Embryonic facial prominence (tissue), 1 donor: ENCODE data around the gene PTPRT.

Source experiments
- DNase-seq: peaks from one replicate; pipeline ENCODE4 v3.0.0-alpha.2; 2016; ENCODE audit errors: extremely low spot score

The PTPRT gene

DNA sequence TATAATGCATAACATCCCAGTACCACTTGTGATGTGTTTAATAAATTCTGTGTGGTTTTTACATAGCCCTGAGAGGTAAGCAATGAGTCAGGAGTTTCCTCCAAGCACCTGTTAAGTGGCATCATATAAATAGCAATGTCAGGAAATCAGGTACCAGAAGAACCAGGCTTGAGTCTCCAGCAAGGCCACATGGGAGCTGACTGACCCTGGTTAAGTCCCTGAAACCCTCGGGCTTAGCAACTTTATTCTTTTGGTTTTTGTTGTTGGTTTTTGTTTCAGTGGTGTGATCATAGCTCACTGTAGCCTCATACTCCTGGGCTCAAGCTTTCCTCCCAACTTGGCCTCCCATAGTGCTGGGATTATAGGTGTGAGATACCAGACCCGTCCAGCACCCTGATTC is 70.0 kb downstream of the PTPRT start:
- no peak for DNase-seq

DNA sequence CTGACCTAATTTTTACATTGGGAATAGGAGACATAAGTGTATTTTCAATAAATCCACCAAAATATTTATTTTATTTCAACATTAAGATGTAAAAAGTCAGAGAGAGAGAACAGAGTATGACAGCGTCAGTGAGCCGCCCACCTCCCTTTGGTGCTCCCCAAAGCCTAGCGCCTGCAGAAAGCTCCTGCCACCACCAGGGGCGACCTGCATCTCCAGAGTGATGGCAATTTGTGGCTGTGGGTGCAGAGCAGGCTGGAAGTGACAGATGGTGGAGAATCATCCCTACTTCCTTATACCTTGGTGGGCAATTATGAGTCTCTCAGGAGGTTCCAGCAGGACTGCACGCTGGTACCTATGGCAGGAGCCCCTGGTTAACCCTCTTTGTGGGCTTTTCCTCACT is 87.3 kb downstream of the PTPRT start:
- no peak for DNase-seq

DNA sequence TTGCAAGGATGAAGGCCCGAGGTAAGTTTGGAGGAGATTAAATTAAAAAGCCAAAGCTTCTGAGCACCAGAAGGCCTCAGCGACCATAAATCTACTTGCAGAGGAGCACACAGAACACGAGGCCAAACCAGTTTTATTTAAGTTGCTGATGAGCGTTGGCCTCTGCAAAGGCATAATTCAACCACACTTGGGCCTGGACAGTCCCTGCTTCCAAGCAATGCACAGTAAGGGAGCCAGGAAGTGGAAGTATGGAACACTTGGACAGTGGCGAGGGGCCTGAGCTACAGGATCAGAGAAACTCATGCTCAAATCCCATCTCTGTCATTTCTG is 92.8 kb downstream of the PTPRT start:
- DNase-seq, result no peak

DNA sequence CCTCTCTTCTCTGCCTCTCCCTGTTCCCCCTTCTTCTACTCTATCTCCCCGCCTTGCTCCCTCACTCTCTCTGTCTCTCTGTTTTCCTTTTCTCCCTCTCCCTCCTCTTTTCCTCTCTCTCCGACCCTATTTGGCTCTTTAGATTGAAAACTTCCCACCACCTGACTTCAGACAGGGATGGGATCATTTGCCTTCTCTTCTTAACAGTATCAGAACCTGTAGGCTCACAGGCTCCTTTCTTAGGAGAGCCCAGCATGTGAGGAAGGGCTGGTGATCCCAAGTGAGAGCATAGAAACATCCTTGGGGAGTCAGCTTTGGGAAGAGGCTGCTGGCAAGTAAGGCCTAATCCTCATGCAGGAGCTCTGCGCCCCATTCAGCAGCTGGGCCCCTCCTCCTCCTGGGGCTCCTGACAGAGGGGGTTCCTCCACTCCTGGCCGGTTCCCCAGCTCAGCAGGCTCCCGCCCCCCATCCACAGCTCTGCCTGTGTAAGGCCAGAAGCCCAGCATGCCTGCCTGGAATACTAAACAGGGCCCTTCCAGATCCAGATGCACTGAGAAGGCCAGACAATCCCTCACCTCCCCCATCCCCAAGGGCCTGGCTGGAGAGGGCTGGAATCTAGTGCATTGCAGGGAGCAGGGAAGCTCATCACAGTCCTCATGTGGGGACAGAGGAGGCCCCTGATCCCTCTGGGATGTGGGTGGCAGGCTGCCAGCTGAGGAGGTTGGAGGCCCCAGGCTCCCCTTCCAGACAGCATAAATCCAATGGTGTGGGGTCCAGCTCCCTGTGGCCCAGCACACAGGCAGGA is 93.4 kb downstream of the PTPRT start:
- DNase-seq, result no peak

DNA sequence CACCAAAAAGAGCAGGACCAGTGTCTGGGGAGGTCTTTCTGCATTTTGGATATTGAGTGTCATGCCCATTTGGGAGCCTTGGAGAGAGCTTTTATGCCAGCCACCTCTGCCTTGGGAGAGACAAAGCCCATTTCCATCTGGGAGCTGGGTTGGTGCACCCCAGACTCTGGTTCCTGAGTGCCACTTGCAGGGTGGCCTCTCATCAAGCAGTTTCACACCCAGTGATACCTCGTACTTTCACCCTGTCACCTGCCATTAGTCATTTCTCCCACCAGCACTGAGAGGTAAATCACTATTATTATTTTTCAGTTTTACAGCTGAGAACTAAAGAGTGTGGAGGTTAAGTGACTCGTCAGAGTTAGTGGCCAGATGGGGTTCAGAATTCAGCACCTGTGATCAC is 94.7 kb downstream of the PTPRT start:
- DNase-seq, result no peak

DNA sequence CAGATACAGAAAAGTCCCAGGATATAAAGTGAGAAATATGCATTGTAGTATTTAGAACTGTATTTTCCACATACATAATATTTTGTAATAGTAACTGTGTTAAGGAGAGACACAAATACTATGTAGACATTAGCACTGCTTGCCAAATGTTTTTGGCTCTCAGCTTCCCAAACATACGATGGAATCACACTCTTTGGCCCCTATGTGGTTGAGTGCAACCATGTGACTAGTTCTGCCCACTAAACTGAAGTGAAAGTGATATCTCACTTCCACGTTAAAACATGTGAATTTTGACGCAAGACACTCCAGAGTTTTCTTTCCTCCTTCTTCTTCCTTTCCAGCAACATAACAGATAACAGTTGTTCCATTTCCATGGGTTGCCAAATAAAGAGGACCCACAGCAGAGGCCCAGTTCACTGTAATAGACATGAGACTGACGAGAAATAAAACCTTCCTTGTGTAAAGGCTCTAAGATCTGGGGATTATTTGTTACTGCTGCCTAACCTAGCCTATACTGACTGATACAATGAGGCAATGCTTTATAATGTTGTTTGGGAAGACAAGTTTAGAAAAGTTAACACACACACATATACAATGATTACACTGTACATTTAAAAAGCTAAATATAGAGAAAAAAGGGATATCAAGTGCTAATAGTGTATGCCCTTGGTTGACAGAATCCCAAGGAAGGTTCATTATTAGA is 97.2 kb downstream of the PTPRT start:
- no peak for DNase-seq

DNA sequence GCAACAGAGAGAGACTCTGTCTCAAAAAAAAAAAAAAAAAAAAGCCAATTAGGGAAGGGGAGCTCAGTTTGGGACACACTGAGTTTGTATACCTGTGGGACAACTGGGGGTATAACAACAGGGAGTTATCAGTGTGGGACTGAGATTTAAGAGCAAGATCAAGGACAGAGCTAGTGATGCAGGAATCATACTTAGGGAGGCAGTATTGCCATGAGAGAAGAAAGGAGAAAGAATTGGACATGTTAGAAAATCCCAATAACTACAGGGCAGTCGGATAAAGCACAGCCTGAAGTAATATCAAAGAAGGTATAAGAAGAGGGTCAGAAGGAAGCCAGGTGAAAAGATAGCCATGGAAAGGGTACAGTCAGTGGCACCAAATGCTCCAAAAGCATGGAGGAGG is 121.2 kb downstream of the PTPRT start:
- no peak for DNase-seq

DNA sequence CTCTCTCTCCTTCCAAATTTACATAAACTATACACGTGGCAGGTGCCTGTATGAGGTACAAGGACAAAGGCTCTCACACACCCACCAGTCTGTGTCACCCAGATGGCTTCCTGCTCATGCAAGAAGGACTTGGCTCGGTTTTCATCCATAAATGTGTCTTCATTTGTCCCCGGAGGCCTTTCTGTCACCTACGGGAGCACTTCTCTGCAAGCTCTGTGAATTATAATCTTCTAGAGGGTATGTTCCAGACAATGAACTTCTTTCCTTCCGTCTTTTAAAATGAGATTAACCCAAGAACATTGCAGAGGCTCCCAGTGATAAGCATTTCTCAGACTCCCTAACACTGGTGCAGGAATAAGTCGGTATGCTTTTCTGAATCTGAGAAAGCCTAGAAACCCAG is 123.6 kb downstream of the PTPRT start:
- DNase-seq, result no peak

DNA sequence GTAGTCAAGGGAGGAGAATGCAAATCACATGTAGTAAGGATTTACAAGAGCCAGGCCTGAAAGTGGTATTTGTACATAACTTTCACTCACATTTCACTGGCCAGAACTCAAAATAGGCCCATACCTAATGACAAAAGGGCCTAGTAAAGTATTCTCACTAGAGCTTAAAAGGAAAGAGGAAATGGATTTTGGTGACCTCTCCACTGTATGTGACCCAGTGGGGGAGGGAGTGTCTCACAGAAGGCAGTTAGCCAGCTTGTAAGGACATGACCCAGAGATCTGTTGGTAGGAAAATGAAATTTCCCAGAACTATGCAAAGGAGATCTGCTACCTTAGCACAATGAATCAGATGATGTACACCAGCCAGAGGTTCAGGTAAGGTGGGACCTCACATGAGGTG is 124.4 kb downstream of the PTPRT start:
- no peak for DNase-seq

DNA sequence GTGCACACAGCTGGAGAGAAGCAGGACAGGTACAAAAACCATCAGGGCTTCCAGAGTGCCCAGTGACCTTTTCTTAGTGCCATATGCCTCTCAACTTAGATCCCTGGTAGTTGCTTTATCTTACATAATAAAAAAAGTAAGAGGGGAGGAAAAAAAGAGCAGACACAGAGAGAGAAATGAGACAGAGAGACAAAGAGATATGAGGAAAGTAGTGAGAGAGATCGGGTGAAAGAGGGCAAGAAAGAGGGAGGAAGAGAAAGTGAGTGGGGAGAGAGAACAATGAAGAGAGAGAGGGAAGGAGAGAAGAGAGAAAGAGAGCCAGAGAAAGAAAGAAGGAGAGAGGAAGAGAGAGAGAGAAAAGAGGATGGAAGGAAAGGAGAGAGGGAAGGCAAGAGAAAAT is 131.6 kb downstream of the PTPRT start:
- no peak for DNase-seq

DNA sequence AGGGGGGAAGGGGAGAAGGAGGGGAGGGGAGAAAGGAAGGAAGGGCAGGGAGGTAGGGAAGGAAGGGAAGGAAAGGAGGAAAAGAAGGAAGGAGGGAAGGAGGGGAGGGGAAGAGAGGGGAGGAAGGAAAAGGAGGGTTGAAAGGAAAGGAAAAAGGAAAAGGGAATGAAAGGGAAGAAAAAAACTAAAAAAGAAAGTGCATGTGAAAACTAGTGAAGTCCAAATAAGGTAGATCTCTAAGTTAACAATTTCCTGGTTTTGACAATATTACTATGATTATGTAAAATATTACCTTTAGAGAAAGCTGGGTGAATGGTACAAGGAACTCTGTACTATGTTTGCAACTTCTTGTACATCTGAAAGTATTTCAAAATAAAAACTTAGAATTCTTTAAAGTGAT is 132.4 kb downstream of the PTPRT start:
- no peak for DNase-seq

DNA sequence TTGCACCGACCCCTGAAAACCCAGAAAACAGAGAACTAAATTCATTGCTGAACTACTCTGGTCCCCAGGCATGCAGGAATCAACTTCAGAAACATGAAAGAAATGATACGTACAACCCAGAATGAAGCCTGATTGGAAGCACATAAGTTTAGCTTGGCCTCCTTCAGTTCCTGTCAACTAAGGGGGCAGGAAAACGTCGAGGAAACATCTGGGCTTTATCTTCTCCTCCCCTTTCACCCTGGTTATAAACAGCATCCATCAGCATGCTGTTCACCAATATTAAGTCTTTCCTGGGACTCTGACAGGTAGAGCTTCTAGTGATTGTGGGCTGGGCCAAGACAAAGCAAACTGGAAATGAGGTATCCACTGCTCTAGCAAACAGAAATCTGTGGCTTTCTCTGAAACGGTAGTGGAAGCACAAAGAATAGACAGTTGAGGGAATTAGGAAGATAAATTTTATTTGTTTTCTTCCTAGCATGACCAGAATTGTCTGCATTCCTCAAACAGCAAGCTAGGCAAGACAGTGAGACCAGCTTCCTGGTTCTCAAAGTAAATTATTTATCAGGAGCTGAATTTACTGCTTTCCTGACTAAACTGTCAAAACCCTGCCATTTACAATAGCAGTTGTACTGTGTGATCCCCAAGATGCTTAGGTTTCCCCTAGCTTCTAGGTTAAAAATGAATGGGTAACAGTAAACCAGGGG is 134.4 kb downstream of the PTPRT start:
- no peak for DNase-seq

DNA sequence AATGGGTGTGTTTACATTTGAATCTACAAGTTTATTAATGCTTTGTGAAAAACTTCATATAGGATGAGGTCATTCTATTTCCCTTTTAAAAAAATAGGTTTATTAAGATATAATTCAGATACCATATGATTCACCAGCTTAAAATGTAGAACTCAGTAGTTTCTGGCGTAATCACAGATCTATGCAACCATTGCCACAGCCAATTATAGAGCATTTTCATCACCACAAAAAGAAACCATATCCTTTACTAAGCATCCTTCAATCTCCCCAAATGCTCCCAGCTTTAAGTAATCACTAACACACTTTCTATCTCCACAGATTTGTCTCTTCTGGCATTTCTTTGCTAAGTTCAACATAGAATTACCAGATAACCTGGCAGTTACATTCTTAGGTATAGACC is 137.2 kb downstream of the PTPRT start:
- DNase-seq, result no peak

DNA sequence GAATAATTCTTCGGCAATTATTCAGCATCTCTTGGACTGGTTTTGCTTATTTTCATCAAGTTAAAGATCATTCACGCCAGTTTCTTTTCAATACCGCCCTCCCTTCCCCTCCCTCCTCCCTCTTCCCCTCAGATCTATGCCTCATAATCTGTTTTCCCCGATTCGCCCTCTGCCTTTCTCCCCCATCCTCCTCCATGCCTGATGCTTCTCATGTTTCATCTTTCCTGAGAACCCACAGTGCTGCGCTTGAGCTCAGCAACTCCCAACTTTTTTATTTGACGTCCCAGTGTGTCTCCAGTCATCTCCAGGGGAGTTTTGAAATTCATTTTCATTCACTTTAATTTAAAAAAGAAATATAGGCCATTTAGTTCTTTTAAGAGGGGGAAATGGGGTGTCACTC is 142.7 kb downstream of the PTPRT start:
- no peak for DNase-seq

DNA sequence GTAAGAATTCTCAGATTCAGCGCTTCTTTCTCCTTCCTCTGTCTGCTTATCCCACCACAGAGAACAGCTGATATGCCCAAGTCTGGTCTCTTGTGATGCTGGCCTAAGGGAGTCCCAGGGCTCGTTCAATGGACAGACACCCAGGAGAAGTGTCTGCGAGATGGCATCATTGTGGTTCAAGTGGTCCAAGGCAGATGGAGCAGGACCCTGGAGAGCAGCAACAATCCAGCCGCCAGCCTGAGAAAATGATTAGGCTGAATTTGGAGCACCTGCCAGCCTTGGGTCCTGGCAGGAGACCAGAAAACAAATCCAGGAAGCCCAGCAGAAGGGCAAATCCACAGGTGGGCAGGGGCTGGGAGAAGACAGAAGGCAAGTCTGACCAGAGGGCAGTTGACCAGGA is 145.8 kb downstream of the PTPRT start:
- DNase-seq, result no peak

DNA sequence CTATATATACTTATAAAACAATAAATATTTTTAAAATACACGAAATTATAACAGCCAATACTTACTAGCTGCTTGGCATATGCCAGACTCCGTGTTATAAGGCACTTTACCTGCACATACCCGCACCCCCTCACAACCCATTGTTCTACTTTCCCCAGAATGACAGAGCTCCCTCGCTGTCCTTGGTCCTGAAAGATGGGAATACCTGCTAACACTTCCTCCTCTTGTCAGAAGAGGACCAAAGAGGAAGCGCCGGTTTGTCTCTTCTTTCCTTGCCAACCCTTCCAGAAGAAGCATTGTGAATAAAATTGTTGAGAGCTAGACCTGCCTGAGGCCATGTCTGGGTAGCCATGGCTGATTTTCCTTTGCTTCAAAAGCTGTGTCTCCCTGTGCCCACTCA is 149.3 kb downstream of the PTPRT start:
- DNase-seq, result no peak

DNA sequence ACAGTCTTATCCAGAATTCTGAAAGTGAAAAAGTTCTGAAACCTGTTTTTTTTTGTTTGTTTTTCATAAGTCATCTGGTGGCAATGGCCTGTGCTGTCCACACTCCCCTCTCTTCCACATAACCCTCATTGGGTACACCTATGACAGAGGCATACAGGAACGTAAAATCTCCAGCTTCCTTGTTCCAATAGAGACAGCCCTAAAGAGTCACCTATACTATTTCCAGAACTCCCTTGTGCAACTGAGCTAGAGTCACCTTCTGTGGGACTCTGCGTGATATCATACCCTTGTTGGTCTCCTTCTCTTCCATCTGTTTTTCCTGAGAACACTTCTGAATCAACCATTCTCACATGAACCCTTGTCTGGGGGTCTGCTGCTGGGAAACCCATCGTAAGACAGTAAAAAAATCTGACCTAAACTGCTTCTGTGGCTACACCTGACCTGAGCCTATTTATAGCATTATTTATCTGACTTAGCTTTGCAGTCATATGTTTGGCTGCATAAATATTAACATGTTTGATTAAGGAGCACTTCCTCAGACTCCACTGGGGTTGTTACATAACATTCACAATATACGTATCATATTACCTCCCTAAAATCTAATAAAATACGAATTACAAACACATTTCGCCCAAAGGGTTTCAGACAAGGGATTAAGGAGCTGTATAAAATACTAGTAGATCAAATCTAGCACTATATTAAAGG is 151.9 kb downstream of the PTPRT start:
- DNase-seq, result no peak

DNA sequence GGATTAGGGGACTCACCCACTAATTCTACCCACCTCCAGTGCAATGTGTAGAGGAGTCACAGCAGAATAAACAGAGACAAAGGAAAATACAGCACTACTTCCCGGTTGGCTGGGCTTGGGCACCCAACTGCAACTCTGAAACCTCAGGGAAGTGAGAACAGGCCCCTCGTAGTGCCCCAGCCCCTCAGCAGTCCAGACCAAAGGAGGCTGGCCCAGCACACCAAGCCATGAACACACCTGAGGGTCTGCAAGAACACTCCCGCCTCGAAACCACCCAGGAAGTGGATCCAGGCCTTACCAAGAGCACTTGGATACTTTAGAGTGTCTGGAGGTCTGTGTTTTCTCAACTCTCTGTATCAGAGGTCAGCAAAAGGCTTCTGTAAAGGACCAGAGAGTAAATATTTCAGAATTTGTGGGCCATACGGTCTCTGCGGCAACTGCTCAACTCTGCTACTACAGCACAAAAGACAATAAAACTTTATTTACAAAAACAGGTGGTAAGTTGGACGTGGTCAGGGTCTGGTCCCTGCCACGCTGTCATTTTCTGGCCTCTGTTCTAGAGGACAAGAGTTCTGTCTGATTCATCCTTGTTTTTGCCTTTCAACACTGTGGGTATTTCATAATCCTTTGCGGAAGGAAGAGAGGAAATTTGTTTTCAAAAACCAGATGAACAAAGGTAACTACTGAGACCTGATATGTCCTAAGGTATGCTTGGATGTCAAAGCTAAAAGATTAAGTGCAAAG is 154.6 kb downstream of the PTPRT start:
- no peak for DNase-seq

DNA sequence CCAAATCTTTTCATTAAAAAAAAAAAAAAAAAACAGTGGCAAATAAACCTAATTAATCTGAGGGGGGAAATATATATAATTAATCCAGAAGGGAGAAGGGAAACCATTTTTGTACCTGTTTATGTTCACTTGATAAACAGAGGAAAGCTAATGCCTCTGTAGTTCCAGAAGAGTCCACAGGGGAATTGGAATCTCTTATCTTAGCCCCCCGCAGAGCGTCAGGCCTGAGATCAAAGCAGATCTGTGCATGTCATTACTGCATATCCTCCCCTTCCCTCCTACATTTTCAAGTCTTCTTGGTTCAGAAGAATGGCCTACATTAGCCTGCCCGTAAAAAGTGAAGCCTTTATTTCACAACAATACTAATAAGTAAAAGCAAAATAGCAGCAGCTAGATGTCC is 157.2 kb downstream of the PTPRT start:
- no peak for DNase-seq

DNA sequence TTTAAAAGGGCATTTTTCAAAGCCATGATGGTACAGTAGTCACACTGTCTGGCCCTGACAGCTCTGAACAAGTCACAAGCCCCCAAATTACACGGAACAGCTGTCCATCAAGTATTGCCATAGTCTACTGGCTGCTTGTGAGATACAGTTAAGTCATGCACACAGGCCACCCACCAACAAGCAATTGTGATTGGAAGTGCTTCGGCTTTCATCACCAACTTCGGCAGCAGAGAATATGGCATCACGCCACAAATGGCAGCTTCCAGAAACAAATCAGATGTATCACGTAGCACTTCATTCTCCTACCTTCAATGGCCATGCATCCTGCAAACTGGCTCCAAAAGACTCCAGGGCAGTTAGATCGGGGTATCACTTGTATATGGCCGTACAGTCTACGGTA is 160.5 kb downstream of the PTPRT start:
- DNase-seq, result no peak

DNA sequence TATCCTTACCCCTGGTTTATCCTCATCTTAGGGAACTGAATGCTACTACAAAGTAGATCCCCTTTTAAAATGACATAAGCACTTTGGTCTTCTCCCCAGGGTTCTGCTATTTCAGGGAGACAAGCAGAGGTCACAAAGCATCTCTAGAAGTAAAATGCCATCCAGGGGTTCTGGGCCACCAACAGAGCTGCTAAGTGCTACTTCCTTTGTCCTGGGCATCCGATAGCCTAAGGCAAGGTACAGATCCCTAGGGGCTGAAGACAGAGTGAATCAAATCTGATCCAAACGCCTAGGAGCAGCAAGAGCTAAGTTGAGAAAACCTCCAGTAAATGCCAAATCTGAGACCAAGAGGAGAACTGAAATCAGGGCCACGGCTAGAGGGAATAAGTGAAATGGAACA is 161.2 kb downstream of the PTPRT start:
- no peak for DNase-seq

DNA sequence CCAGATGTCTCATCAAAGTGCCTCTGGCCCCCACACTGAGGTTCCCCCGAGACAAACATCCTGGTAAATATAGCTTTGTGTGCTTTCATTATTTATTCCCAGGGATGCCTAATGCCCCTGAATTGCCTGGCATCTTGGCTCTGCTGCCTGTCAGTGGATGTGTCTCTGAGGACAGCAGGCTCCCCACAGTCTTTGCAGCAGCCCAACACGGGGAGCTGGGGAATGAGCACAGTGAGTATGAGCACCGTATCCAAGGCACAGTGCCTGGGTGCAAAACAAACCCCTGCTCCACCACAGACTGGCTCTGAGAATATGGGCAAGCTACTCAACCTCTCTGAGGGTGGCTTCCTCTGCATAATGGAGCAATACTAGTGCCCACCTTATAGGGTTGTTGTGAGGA is 165.9 kb downstream of the PTPRT start:
- no peak for DNase-seq
